GM21528 (cell line): ENCODE measurements around the gene FRG1.
"Not testable (repeated sequence)": the region's sequence is repeated elsewhere in the genome, so short reads cannot be mapped to it uniquely, and the experiment has no call there.

Experiments
- ATAC-seq: cut with Tn5 transposase; IDR thresholded peaks from one replicate; pipeline ENCODE4 v1.9.1; 2021; ENCODE audit warnings: mild to moderate bottlenecking, moderate library complexity; ENCODE audit not compliant: unreplicated experiment, low FRiP score

Gene FRG1

GRCh38 chr4:189983916-189984526 is 43.3 kb downstream of the FRG1 start:
- ATAC-seq: not testable (repeated sequence)

DNA sequence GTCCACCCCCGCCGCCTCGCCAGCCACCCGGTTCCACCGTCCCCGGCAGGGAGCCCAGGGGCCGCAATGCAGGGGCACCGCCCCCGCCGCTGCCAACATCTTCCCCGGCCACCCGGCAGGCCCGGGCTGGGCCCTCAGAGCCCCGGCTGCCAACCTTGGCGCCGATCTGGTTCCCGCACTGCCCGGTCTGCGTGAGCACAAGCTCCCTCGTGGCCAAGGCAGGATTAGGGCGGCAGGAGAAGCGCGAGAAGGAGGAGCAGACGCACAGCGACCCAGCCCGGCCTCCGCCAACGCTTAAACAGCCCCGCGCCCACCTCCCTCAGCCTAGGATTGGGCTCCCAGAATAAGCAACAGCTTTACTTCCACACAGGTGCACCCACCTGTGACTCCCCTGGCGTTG is 44.0 kb downstream of the FRG1 start:
- ATAC-seq: not testable (repeated sequence)

GRCh38 chr4:189985651-189986243 is 45.1 kb downstream of the FRG1 start:
- not testable (repeated sequence) for ATAC-seq

GRCh38 chr4:189988877-189989431 is 48.3 kb downstream of the FRG1 start:
- ATAC-seq: no peak

DNA sequence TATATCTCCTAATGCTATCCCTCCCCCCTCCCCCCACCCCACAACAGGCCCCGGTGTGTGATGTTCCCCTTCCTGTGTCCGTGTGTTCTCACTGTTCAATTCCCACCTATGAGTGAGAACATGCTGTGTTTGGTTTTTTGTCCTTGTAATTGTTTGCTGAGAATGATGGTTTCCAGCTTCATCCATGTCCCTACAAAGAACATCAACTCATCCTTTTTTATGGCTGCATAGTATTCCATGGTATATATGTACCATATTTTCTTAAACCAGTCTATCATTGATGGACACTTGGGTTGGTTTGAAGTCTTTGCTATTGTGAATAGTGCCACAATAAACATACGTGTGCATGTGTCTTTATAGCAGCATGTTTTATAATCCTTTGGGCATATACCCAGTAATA is 49.3 kb downstream of the FRG1 start:
- not testable (repeated sequence) for ATAC-seq
